ENCODE data around the gene GET3. TPM values are rescaled to one million over a fixed set of nuclear protein-coding genes. Genes with fewer than 3 reads are reported as not detected.
A peak's percentile ranks its signal among the peaks of the same experiment; 100 is the strongest.

The GET3 gene
- total and polyA plus RNA-seq, 2 donors (not counting 3 experiments of a cell fraction or from before 2014, with no cell fraction given): 74.8 to 197 TPM

- Histone ChIP-seq H3K4me1 (ENCODE audit: control insufficient read depth, extremely low read depth, insufficient read depth, low read length) (peaks cover 35% of the 10 kb centered on the region), H3K36me3 (ENCODE audit: control insufficient read depth in 2 of 2, extremely low read depth in 1 of 2, insufficient read depth in 2 of 2, low read length in 2 of 2) (no peaks in the 10 kb centered on the region), H3K9me1 (replicated peaks; ENCODE audit: control insufficient read depth, extremely low read depth, insufficient read depth, low read length) (no peaks in the 10 kb centered on the region), H3K79me2 (ENCODE audit: control insufficient read depth, insufficient read depth, low read length) (peaks cover 14% of the 10 kb centered on the region), H4K20me1 (replicated peaks; ENCODE audit: control insufficient read depth, extremely low read depth, insufficient read depth, low read length) (no peaks in the 10 kb centered on the region), H3K27me3 (ENCODE audit: control insufficient read depth in 2 of 2, insufficient read depth in 2 of 2, low read length in 2 of 2) (no peaks in the 10 kb centered on the region), H3K9me3 (replicated peaks; ENCODE audit: control insufficient read depth, insufficient read depth, low read length) (no peaks in the 10 kb centered on the region), H3K4me2 (ENCODE audit: insufficient read depth, low read length) (peak overlapping the region; percentile 56), H2AFZ (ENCODE audit: low read depth, low read length) (peak overlapping the region; percentile 5), H3K27ac (ENCODE audit: insufficient read depth, low read depth, low read length) (peak overlapping the region; percentile 91), H3K9ac (replicated peaks; ENCODE audit: extremely low read depth, insufficient read depth, low read length) (peak overlapping the region; percentile 74), H3K4me3 (replicated peaks in 1 of 3; ENCODE audit: insufficient read depth in 1 of 3, low read depth in 1 of 3, low read length in 3 of 3) (peak overlapping the region; percentile 70 to 76 (median 71))
- DNase-seq (ENCODE audit: low read depth, low spot score) (peak; percentile 43), FAIRE-seq (peak; percentile 71)
- CTCF ChIA-PET: interaction anchor here (0.7 to 13.8 kb wide), 7 partner anchors 10 to 127 kb away, joined by 3 to 524 read pairs (median 7); partner anchors contain the start of gene HOOK2
- intact Hi-C loops (cut with micrococcal nuclease): no loop called here
- no peak for TF ChIP-seq MAX (IDR thresholded peaks at IDR 0.05; ENCODE audit: insufficient read depth, insufficient read length)
- TF ChIP-seq POLR2A (IDR thresholded peaks at IDR 0.05; ENCODE audit: low read depth, low read length): peak; percentile 32
- POLR2A ChIA-PET: interaction anchor here (0.6 to 4.1 kb wide), 12 partner anchors 9 to 1211 kb away, joined by 3 to 94 read pairs (median 5); partner anchors contain the start of gene HOOK2
- BruUV-seq (replicated peaks): no TSS peak
- dilution Hi-C loops (cut with MboI; ENCODE audit: extremely low pct_ligation_motif_present, low sequenced_read_pairs): no loop called here
These were observed 55.0 kb downstream of the GET3 start for GRCh38 chr19:12792051-12792852.

GRCh38 chr19:12792853-12793289 lies 55.6 kb downstream of the GET3 start:
- CTCF ChIA-PET: interaction anchor here (1.5 to 13.8 kb wide), 5 partner anchors 10 to 76 kb away, joined by 4 to 524 read pairs (median 21); partner anchors contain the start of gene HOOK2

More at GRCh38 chr19:12792853-12793289, 55.6 kb downstream of the GET3 start:
- FAIRE-seq: no peak
- TF ChIP-seq EZH2 (IDR thresholded peaks at IDR 0.05; ENCODE audit: borderline replicate concordance, low read depth, low read length, severe bottlenecking): no peak
- no peak for TF ChIP-seq MYC (IDR thresholded peaks at IDR 0.05; ENCODE audit: low read depth, low read length)
- TF ChIP-seq CTCF (IDR thresholded peaks at IDR 0.05; ENCODE audit: extremely low read depth in 1 of 2, insufficient read depth in 1 of 2, low read depth in 1 of 2, low read length in 2 of 2): no peak
- TF ChIP-seq POLR2AphosphoS5 (IDR thresholded peaks at IDR 0.05; ENCODE audit: insufficient read depth, low read depth, low read length): no peak
- TF ChIP-seq JUN (IDR thresholded peaks at IDR 0.05; ENCODE audit: borderline replicate concordance, insufficient read depth, insufficient read length, low read depth): no peak
- no peak for TF ChIP-seq MAX (IDR thresholded peaks at IDR 0.05; ENCODE audit: insufficient read depth, insufficient read length)
- TF ChIP-seq POLR2A (IDR thresholded peaks at IDR 0.05; ENCODE audit: low read depth, low read length): no peak
- no peak for TF ChIP-seq FOS (IDR thresholded peaks at IDR 0.05; ENCODE audit: borderline replicate concordance, insufficient read depth, low read length)
- TF ChIP-seq GATA2 (IDR thresholded peaks at IDR 0.05; ENCODE audit: insufficient read depth, insufficient read length, low read depth, low read length): no peak
- dilution Hi-C loops (cut with MboI; ENCODE audit: extremely low pct_ligation_motif_present, low sequenced_read_pairs) (no loop called here), intact Hi-C loops (cut with micrococcal nuclease) (no loop called here)
- Histone ChIP-seq H3K4me2 (ENCODE audit: insufficient read depth, low read length) (peak overlapping the region; percentile 56), H3K27me3 (ENCODE audit: control insufficient read depth in 2 of 2, insufficient read depth in 2 of 2, low read length in 2 of 2) (no peaks in the 10 kb centered on the region), H3K9ac (replicated peaks; ENCODE audit: extremely low read depth, insufficient read depth, low read length) (peak overlapping the region; percentile 74), H4K20me1 (replicated peaks; ENCODE audit: control insufficient read depth, extremely low read depth, insufficient read depth, low read length) (no peaks in the 10 kb centered on the region), H3K27ac (ENCODE audit: insufficient read depth, low read depth, low read length) (peak overlapping the region; percentile 91), H3K4me3 (replicated peaks in 1 of 3; ENCODE audit: insufficient read depth in 1 of 3, low read depth in 1 of 3, low read length in 3 of 3) (peak overlapping the region; percentile 70 to 76 (median 71)), H3K9me1 (replicated peaks; ENCODE audit: control insufficient read depth, extremely low read depth, insufficient read depth, low read length) (no peaks in the 10 kb centered on the region), H3K4me1 (ENCODE audit: control insufficient read depth, extremely low read depth, insufficient read depth, low read length) (peaks cover 35% of the 10 kb centered on the region), H3K9me3 (replicated peaks; ENCODE audit: control insufficient read depth, insufficient read depth, low read length) (no peaks in the 10 kb centered on the region), H3K36me3 (ENCODE audit: control insufficient read depth in 2 of 2, extremely low read depth in 1 of 2, insufficient read depth in 2 of 2, low read length in 2 of 2) (no peaks in the 10 kb centered on the region), H3K79me2 (ENCODE audit: control insufficient read depth, insufficient read depth, low read length) (peaks cover 14% of the 10 kb centered on the region), H2AFZ (ENCODE audit: low read depth, low read length) (no peak overlapping the region)
- TSS peak; percentile 78 for BruUV-seq (replicated peaks)
- POLR2A ChIA-PET: interaction anchor here (0.7 to 4.1 kb wide), 5 partner anchors 10 to 1070 kb away, joined by 3 to 94 read pairs (median 6); partner anchors contain the start of gene HOOK2
- peak; percentile 28 for DNase-seq (ENCODE audit: low read depth, low spot score)

All from endothelial cell of umbilical vein (primary cell).